Kidney glomerular epithelial cell (primary cell): Measurements from ENCODE around the gene BCAS4.
A peak's percentile ranks its signal among the peaks of the same experiment; 100 is the strongest.

ENCODE experiments used
- DNase-seq: peaks from one replicate; lab custom pipeline; 2025; lab: John Stamatoyannopoulos, UW

Gene BCAS4

DNA sequence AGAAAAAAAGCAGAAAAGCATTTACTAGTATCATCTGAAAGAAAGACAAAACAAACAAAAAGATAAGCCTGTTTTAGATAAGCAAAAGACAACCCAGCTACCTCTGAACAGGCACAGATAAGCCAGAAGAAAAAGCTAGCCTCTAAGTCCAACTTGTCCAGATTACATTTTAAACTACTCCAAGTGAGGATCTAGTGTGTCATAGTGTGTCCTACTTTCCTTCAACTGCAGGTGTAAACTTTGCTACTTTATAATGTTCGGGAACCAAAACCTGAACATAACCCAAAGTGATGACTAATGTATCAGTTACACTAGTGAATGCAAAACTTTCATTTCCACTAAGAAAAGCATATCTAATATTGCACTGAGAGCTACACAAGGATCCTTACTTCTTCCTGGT is 116.9 kb downstream of the BCAS4 start:
- DNase-seq = no peak

DNA sequence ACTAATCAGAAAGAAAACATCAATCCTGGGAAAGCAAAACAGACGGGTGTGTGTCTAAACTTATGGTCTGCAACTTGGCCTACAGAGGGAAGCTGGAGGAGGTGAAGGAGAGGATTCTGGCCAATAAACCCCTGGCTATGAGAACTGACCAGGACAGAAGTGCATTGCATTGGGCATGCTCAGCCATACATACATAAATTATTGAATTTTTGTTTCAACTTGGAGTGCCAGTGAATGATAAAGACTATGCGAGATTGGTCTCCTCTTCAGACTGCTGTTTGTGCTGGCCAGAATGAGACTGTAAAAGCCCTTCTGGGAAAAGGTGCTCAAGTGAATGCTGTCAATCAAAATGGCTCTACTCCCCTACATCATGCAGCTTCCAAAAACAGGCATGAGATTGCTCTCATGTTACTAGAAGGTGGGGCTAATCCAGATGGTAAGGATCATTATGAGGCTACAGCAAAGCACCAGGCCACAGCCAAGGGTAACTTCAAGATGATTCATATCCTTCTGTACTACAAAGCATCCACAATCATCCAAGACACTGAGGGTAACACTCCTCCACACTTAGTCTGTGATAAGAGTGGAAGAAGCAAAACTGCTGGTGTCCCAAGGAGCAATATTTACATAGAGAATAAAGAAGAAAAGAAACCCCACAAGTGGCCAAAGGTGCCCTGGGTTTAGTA is 119.0 kb downstream of the BCAS4 start:
- peak; percentile 43 for DNase-seq

DNA sequence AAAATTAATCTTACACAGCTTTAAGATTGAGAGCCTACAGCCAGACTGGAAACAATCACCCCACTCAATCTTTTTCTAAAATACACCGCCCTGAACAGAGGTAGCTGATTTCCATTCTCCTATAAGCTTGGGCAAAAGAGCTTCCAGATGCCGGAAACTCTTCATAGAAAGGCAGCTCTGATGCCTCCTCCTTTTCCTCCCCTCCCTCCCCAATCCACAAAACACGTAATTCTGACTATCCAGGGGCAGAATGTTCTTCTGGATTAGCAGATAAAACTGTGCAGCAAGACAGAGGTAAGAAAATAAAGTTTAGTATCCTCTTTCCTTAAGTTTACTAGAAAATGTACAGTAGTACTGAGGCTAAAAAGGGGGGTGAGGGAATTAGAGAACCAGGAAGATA is 120.6 kb downstream of the BCAS4 start:
- no peak for DNase-seq

DNA sequence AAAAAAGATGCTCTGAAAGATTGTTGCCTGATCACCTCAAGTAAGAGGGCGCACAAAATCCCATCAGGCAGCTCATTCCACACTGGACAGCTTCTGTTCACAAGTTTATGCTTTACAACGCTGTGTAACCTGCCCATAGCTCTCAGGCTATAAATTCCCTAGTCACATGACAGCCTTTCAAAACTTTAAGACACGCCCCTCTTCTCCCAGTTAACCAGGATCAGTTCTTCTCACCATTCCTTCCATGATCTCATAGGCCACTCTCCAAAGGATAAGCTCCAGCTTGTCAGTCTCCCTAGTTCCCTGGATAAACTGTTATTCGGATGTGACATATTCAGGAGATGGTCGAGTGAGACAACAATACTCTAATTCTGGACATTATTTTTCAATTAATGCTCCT is 121.4 kb downstream of the BCAS4 start:
- no peak for DNase-seq

DNA sequence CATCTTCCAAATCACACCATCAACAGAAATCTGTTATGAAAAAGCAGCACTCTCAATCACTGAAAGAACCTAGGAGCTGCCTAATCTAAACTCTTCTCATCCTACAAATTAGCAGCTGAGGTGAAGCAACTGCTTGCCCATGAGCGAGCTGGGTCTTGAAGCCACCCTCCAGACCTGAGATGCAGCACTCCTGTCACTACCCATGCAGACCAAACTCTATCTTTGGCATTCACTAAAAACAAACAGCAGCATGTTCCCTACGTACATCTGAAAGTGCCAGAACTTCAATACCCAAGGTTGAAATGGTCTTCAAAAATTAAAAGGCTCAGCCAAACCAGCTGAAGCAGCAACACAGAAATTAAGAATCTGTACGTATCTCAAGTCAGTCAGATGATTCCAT is 122.1 kb downstream of the BCAS4 start:
- DNase-seq = no peak

DNA sequence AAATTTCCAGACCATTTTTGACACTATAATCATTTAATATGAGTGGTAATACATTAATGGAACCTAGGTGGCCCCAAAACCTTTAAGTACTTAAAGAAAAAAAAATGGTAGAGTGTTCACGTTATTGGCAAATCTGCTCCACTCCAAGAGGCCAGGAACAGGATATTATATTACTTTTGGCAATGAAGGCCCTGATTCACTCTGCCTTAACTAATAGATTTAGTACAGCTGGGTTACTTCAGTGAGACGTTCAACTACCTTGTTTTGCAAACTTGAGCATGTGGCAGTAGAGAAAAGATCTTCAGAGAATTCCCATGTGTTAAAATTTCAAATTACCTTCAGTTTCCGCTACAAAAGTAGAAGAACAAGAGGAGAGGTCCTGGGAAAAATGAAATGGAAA is 123.5 kb downstream of the BCAS4 start:
- no peak for DNase-seq

DNA sequence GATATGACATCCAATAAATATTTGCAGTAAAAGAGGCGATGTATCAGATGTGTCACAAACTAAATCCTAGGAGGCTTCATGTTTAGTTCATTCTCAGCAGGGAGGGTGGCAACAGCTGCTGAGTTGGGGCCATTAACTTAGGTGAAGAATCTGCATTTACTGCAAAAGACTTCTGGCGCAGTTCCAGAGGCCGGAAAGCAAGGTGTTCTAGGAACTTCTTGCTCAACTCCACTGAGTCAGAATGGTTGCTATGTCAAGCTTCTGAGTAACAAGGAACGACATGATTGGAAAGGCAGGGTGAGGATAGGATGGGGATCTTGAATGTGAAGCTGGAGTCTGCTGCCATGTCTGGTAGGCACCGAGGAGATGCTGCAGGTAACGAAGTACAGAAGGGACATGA is 124.7 kb downstream of the BCAS4 start:
- peak; percentile 25 for DNase-seq

DNA sequence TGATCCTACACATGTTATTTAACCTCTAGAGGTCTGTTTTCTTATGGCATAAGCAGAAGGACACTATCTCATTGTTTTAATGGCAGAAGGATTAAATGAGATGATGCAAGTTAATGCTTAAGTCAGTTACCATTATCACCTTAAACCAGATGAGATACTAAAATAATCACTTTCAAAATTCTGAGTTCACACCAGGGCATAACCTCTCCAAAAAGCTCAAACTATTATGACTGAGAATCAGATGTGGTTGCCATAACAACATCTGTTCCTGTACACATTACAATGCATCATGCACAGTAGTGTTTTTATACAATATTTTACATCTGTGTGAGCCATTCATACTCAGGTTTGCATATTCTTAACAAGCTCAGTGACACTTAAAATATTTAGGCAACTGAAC is 126.1 kb downstream of the BCAS4 start:
- peak; percentile 6 for DNase-seq

DNA sequence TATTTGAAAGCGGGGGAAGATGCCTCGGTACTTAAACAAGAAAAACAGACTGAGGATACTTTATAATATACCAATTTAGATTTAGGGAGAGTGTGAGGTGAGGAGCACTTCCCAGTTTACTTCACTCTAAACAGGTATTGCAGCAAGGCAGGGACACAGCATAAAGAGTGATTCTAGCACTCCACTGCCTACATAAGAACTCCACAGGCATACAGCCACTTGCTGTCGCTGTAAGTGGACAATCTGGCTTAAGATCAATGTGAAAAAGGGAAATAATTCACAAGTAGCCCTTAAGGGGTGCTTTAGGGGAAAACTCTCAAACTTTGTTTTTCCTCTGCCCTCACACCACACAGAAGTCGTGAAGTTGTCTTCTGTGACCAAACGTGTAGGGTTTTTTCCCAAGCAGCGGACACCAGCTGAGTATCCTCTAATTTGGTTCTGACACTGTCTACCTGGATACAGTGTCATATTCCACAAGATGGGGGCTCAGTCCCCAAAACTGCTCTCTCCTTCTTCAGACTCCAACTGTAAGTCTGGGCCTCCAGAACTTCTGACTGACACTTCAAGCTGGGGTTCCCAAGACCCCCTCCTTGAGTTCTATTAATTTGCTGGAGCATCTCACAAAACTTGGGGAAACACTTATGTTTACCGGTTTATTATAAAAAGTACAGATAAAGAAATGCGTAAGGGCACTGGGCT is 127.1 kb downstream of the BCAS4 start:
- DNase-seq = no peak

DNA sequence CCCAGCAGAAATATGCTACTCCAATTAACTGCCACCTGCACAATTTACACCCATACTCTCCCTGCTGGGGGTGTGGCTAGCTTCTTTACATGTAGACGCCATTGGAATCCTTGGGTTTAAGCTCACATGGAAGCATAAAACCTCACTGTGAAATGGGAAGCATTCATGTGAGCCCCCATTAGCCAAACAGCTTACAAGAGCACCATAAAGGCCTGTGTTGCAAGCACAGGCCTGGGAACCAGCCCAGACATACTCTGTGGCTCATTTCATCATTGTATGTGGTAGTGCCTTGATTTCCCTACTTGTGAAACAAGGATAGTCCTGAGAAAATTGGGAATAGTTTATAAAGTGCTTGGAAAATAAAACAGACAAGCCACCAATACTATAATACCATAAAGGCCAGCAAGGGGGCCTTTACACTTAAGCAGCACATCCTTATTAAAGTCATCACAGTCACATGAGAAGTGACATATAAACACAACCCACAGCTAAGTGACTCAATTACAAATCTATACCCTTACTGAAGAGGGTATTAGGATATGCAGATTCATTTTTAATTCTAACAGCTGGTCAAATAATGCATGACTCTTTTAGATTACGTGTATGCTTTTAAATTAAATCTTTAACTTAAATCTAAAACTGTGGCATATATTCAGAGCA is 129.5 kb downstream of the BCAS4 start:
- DNase-seq = no peak

DNA sequence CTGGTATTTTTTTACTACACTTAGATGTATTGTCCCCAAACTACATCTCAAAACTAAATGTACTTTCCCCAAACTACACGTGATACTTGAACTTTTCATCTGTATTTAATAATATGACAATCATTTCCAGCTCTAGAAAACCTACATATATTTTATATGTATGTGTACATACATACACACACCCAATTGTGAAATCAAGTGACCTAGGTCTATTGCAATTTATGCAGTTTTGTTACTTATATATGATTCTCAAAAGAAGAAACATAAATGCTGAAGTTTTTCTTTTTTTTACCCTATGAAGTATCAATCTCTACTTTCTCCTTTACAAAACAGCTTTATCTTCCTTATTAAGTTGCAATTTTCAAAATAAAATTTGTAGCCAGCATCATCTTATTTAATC is 131.7 kb downstream of the BCAS4 start:
- DNase-seq = no peak
